ENCODE data around the gene ATXN2L.
"Not testable (repeated sequence)": the region's sequence is repeated elsewhere in the genome, so short reads cannot be mapped to it uniquely, and the experiment has no call there.

GRCh38 chr16:28807445-28808120 is 15.2 kb upstream of the ATXN2L start:
- not testable (repeated sequence) for TF ChIP-seq CTCF (conservative IDR thresholded peaks at IDR 0.05; ENCODE audit: low read depth in 2 of 2); EZH2 (IDR thresholded peaks at IDR 0.05; ENCODE audit: low read depth, unreplicated experiment); POLR2AphosphoS5 (IDR thresholded peaks at IDR 0.05; ENCODE audit: low read depth); STAT1 (IDR thresholded peaks at IDR 0.05; ENCODE audit: unreplicated experiment)

All from GM23338 (cell line).